ENCODE measurements around the gene GOLGA8M.
"Not testable (repeated sequence)": the region's sequence is repeated elsewhere in the genome, so short reads cannot be mapped to it uniquely, and the experiment has no call there.

Gene GOLGA8M, protein sequence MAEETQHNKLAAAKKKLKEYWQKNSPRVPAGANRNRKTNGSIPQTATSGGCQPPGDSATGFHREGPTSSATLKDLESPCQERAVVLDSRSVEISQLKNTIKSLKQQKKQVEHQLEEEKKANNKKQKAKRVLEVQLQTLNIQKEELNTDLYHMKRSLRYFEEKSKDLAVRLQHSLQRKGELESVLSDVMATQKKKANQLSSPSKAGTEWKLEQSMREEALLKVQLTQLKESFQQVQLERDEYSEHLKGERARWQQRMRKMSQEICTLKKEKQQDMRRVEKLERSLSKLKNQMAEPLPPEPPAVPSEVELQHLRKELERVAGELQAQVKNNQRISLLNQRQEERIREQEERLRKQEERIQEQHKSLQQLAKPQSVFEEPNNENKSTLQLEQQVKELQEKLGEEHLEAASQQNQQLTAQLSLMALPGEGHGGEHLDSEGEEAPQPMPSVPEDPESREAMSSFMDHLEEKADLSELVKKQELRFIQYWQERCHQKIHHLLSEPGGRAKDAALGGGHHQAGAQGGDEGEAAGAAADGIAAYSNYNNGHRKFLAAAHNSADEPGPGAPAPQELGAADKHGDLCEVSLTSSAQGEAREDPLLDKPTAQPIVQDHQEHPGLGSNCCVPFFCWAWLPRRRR

DNA sequence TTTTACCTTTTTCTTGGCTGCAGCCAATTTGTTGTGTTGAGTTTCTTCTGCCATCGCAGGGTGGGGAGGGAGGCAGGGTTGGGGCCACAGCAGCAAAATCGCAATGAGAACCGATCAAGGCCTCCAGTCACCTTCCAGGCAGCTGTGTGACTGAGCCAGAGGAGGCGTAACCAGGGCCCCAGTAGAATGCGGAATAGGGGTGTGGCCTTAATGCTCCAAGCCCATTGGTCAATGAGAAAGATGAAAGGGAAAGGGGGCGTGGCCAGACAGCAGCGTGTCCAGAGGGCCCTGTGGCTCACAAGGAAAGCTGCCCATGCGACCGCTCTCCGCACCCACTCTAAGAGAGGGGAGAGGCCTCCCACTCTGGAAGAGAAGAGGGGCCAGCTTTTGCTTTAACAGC, at the start of gene GOLGA8M:
TSS of gene GOLGA8M (minus strand) at position 152 of the 400 bp plus-strand sequence. CDS start at position 54, 98 bp downstream.
- not testable (repeated sequence) for DNase-seq (ENCODE audit: low read depth in 2 of 2)

DNA sequence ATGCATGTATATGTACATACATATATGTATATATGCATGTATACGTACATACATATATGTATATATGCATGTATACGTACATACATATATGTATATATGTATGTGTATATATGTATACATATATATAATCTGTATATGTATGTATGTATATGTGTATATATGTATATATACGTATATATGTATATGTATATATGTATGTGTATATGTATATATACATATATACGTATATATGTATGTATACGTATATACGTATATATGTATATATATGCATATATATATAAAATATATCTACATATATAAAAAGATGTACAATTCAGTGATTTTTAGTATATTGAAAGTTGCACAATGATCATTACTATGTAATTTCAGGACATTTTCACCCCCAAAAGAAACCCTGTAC, 30.7 kb upstream of the GOLGA8M start:
- DNase-seq (ENCODE audit: low read depth in 2 of 2) = not testable (repeated sequence)

DNA sequence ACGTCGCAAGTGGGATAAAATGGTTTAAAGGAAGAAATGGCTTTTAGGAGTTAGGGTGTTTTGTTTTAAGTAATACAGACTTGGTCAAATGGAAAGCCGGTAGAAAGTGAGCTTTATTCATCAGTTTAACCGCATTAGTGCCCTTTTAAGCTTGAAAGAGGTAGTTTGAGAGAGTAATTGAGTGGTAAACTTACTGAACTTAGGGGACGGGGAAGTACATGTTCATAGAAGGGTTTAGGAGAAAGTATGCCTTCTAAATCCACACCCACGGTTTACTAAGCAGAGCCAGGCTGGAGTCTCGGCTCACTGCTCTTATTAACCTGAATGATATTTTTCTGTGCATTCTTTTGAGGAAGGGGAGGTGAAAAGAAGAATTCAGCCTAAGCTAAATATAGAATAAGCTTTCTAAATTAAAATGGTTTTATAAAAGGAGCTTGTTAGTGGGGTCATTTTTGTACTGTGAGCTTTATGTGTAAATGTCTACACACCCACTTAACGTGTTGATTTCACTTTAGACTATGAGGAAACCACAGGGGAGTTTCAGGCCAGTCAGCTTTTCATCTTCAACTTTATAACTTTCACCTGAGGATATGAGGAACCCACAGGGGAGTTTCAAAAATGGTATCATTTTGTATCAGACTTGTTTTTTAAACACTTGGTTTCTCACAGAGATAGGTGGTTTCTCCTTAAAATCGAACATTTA, 26.5 kb upstream of the GOLGA8M start:
- not testable (repeated sequence) for DNase-seq (ENCODE audit: low read depth in 2 of 2)

DNA sequence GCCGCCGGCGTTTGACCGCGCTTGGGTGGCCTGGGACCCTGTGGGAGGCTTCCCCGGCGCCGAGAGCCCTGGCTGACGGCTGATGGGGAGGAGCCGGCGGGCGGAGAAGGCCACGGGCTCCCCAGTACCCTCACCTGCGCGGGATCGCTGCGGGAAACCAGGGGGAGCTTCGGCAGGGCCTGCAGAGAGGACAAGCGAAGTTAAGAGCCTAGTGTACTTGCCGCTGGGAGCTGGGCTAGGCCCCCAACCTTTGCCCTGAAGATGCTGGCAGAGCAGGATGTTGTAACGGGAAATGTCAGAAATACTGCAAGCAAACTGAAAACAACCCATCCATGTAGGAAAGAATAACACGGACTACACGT, 26.0 kb upstream of the GOLGA8M start:
- DNase-seq (ENCODE audit: low read depth in 2 of 2) = not testable (repeated sequence)

DNA sequence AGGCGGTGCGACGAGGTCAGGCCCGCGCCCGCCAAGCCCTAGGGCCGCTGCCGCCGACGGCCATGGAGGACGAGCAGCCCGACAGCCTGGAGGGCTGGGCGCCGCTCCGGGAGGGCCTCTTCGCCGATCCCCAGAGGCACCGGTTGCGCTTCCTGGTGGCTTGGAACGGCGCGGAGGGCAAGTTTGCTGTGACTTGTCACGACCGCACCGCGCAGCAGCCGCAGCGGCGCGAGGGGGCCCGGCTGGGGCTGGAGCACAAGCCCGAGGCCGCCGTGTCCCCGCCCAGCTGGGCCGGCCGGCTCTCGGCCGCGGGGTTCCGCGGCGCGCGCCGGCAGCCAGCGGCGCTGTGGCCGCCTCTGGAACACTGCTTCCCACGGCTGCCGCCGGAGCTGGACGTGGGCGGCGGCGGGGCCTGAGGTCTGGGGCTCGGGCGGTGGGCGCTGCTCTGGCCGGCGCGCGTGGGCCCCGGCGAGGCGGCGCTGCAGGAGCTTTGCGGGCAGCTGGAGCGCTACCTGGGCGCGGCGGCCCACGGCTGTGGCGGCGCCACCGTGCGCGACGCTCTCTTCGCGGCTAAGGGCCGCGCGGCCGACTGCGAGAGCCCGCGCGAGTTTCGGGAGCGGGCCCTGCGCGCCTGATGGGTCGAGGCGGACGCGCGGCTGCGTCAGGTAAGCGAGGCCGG, 25.4 kb upstream of the GOLGA8M start:
- peak in 1 of 2 donors; percentile 14 for DNase-seq (ENCODE audit: low read depth in 2 of 2)

DNA sequence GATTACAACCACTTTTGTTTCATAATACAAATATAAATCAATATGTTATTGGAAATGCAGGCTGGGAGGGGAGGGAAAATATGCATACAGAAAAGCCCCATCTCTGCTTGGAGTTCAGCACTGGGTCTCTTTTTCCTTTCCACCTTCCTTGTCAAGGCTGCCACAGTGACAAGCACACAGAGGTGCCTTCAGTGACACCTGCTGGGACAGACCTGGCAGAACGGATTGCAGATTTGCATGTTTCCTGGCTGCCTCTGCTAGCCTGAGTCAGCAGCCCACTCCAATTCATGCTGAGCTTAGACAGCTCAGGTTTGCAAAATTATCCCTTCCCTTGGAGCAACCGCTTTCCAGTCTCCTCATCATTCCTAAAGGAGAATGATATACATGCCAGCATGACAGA, 15.8 kb upstream of the GOLGA8M start:
- DNase-seq (ENCODE audit: low read depth in 2 of 2) = not testable (repeated sequence)

DNA sequence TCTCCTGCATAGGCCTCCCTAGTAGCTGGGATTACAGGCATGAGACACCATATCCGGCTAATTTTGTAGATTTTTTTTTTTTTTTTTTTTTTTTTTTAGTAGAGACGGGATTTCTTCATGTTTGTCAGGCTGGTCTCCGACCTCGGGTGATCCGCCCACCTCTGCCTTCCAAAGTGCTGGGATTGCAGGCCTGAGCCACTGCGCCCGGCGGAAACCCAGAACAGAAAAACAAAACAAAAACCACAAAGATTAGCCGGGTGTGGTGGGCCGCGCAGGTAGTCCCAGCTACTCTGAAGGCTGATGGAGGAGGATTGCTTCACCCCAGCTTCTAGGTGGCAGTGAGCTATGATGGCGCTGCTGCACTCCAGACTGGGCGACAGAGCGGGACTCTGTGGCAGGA, 14.8 kb upstream of the GOLGA8M start:
- DNase-seq (ENCODE audit: low read depth in 2 of 2) = not testable (repeated sequence)

DNA sequence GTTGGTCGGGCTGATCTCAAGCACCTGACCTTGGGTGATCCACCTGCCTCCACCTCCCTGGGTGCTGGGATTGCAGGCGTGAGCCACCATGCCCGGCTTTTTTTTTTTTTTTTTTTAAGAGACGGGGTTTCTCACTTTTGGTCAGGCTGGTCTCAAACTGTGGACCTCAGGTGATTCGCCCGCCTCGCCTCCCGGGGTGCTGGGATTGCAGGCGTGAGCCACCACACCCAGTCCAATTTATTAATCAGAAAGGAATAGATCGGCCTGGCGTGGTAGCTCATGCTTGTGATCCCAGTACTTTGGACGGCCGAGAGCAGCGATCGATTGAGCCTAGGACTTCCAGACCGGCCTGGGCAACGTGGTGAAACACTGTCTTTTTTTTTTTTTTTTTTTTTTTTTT, 13.9 kb upstream of the GOLGA8M start:
- DNase-seq (ENCODE audit: low read depth in 2 of 2) = no peak

DNA sequence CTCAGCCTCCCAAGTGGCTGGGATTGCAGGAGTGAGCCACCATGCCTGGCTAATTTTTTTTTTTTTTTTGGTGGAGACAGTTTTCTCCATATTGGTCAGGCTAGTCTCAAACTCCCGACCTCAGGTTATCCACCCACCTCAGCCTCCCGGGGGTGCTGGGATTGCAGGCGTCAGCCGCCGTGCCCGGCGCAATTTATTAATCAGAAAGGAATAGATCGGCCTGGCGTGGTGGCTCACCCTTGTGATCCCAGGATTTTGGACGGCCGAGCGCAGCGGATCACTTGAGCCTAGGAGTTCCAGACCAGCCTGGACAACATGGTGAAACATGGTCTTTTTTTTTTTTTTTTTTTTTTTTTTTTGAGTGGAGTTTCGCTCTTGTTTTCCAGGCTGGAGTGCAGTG, 13.3 kb upstream of the GOLGA8M start:
- no peak for DNase-seq (ENCODE audit: low read depth in 2 of 2)

DNA sequence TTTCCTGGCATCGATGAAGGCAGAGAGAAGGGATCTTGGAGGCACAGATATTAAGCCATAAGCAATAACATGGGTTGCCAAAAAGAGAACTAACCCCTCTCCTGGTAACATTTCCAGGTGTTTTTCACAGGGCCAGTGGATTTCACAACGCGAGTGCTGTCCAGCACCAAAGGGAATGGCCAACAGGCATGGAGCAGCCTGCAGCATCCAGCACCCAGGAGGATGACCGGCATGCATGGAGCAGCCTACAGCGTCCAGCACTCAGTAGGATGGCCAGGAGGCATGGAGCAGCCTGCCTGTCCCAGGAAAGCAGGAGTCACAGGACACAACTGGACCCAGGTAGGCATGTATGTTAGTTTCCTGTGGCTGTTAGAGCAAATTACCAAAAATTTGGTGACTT, 11.8 kb upstream of the GOLGA8M start:
- DNase-seq (ENCODE audit: low read depth in 2 of 2) = not testable (repeated sequence)

DNA sequence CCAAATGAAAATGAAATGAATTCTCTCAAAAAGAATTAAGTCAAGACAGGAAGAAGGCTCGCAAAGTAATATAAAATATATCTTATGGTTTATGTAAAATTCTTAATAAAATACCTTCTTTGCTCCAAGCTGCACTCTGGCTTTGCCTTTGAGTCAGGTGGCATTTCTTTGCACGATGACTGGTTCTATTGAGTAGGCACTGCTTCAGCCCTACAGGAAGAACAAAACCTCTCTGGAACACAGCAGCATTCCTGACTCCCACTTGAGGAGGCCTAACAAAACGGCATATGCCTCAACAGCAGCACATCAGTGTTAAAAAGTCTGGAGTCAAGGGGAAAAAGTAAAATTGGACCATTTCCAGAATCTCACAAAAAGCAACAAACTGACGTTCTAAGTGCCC, 7.4 kb upstream of the GOLGA8M start:
- not testable (repeated sequence) for DNase-seq (ENCODE audit: low read depth in 2 of 2)

DNA sequence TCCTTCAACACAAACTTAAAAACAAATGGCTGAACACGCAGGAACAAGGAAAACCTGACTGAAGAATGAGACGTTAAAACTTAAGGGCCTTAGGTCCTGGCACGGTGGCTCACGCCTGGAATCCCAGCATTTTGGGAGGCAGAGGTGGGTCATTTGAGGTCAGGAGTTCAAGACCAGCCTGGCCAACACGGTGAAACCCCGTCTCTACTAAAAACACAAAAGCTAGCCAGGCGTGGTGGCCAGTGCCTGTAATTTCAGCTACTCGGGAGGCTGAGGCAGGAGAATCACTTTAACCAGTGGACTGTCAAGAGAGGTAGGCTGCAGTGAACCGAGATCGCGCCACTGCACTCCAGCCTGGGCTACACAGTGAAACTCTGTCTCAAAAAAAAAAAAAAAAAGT, 6.4 kb upstream of the GOLGA8M start:
- DNase-seq (ENCODE audit: low read depth in 2 of 2) = not testable (repeated sequence)

DNA sequence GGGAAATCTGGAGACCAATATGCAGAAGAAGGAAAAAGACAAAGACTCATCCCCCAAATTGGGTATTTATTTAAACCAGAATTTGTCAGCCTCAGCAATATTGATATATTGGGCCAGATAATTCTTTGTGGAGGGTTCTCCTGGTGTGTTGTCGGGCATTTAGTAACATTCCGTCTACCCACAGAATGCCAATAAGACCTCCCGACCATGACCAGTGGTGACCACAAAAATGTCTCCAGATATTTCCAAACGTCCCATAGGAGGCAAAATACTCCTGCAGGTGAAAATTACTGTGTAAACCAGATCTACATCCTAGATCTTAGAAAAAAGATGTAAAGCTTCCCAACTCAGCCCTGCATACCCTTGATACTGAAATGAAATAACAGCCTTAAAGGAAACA, 2.0 kb upstream of the GOLGA8M start:
- not testable (repeated sequence) for DNase-seq (ENCODE audit: low read depth in 2 of 2)

DNA sequence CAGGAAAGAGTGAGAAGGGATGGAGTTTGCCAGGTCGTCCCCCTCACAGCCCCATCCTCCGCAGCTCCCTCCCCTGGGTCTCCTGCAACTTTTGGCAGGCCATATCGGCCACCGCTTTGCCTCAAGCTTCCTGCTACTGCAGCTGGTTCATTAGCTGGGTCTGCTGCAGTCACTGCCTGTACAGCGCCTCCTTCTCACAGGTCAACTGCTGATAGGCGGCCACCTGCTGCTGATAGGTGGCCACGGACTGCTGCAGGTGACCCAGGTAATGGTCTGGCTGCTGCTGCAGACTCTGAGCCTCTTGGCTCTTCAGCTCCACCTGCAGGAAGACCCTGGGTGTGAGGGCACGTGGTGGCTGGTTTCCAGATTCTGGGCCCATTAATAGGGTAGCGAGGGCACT, 8.3 kb downstream of the GOLGA8M start:
- DNase-seq (ENCODE audit: low read depth in 2 of 2) = not testable (repeated sequence)

DNA sequence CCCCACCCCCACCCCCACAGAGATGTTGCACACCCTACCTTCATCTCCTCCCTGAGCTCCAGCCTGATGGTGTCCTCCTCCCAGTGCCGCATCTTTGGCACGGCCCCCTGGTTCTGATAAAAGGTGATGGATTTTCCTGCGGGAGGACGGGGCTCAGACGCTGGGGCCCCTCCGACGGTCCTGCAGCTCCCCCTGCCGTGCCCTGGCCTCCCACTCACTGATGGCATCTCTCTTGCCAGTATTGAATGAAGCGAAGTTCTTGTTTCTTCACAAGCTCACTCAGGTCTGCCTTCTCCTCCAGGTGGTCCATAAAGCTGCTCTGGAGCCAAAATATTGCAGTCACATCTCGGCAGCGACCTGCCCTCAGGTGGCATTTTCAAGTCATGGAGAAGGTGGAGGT, 9.8 kb downstream of the GOLGA8M start:
- DNase-seq (ENCODE audit: low read depth in 2 of 2) = not testable (repeated sequence)

DNA sequence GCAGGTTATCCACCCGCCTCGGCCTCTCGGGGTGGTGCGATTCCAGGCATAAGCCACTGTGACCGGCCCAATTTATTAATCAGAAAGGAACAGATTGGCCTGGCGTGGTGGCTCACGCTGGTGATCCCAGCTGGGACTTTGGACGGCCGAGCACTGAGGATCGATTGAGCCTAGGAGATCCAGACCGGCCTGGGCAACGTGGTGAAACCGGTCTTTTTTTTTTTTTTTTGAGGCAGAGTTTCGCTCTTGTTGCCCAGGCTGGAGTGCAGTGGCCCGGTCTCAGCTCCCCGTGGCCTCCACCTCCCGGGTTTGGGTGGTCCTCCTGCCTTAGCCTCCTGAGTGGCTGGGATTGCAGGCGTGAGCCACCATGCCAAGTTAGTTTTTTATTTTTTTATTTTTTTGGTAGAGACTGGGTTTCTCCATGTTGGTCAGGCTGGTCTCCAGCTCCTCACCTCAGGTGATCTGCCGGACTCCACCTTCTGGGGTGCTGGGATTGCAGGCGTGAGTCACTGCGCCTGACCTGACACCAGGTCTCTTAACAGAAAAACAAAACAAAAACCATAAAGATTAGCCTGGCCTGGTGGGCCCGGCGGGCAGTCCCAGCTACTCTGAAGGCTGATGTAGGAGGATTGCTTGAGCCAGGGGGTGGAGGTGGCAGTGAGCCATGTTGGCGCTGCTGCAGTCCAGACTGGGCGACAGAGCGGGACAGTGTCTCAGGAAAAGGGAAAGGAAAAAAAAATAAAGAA, 18.0 kb downstream of the GOLGA8M start:
- DNase-seq (ENCODE audit: low read depth in 2 of 2) = not testable (repeated sequence)

DNA sequence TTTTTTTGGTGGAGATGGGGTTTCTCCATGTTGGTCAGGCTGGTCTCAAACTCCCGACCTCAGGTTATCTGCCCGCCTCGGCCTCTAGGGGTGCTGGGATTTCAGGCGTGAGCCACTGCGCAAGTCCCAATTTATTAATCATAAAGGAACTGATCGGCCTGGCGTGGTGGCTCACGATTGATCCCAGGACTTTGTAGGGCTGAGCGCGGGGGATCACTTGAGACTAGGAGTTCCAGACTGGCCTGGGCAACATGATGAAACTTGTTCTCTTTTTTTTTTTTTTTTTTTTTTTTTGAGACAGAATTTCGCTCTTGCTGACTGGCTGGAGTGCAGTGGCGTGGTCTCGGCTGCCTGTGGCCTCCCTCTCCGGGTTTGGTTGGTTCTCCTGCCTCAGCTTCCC, 19.2 kb downstream of the GOLGA8M start:
- not testable (repeated sequence) for DNase-seq (ENCODE audit: low read depth in 2 of 2)

DNA sequence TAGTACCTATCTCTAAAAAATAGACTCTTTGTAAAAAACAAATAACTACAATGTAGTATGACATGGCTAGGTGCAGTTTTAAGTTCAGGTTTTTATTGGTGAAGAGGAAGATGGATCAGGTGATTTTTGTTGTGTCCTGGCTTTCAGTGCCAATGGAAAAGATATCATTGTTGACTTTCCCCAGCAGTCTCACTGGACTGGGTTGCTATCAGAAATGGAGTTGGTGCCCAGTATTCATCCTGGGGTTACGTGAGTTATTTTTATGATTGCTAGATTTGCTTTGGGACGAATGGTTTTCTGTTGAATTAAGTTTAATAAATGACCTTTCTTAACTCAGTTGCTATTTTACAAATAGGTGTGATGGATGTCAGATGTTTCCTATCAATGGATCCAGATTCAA, 38.7 kb downstream of the GOLGA8M start:
- DNase-seq (ENCODE audit: low read depth in 2 of 2) = not testable (repeated sequence)

DNA sequence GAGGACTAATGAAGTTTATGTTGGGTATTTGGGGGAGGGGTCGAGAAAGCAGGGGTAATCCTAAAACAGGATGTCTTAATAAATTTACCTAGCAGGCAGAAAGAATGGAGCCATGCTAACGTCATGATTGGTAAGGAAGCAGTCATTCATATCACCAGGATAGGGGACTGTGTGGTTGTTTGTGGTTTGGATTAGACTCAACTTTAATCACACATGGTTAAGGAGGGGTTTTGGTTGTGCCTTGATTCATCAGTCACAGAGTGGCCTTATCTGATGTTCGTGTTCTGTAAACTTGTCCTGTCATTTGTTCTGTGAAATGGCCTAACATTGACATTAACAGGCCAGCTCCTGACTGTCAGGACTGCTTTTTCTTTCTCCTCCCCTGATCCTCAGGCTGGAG, 40.1 kb downstream of the GOLGA8M start:
- not testable (repeated sequence) for DNase-seq (ENCODE audit: low read depth in 2 of 2)

DNA sequence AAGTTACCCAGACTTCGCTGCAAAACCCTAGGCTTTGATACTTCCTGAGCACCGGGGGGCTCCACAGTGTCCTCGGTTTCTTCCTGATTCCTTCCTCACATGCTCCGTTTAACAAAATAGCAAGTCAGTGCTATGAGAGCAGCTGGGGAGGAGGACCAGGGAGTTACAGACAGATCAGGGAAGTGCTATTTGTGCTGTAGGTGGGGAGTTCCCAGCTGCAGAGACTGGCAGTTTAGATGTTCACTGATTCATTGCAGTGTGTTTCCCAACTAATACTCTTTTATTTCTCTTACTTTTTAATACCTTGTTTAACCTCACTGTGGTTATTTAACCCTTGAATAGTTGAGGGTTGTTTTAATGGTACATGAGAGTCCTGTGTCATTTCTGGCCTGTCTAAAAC, 45.8 kb downstream of the GOLGA8M start:
- not testable (repeated sequence) for DNase-seq (ENCODE audit: low read depth in 2 of 2)

DNA sequence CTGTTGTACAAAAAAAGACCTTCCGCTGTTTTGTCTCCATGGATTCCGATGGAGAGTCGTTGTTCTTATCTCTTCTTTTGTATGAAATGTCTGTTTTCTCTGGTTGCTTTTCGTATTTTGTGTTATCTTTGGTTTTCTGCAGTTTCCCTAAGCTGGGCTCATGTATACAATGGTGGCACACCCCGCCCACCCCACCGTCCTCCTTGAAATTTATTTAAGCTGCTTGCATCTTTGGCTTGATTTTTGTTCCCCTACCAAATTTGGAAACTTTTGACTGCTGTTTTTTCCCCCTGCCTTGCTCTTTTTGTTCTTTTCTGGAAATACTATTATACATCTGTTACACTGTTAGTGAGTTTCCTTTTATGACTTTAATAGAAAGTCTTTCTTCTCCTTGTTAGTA, 47.6 kb downstream of the GOLGA8M start:
- not testable (repeated sequence) for DNase-seq (ENCODE audit: low read depth in 2 of 2)
